Amniotic epithelial cell (primary cell): Measurements from ENCODE around the gene IFNA6.

Source experiments
- DNase-seq: peaks from one replicate; pipeline ENCODE4 v3.0.0-alpha.2; 2010; ENCODE audit warnings: low read depth

IFNA6 gene

GRCh38 chr9:21331676-21332402, 18.8 kb downstream of the IFNA6 start:
- no peak for DNase-seq

GRCh38 chr9:21326526-21327139, 24.1 kb downstream of the IFNA6 start:
- peak; percentile 46 for DNase-seq

GRCh38 chr9:21324047-21324446, 26.6 kb downstream of the IFNA6 start:
- no peak for DNase-seq

- peak; percentile 15 for DNase-seq
Observed at GRCh38 chr9:21322911-21323461, 27.7 kb downstream of the IFNA6 start.

GRCh38 chr9:21320465-21320864, 30.2 kb downstream of the IFNA6 start:
- no peak for DNase-seq

GRCh38 chr9:21317956-21318923, 32.4 kb downstream of the IFNA6 start:
- peak; percentile 47 for DNase-seq

- no peak for DNase-seq
Observed at GRCh38 chr9:21316860-21317259, 33.8 kb downstream of the IFNA6 start.

GRCh38 chr9:21316032-21316842, 34.5 kb downstream of the IFNA6 start:
- DNase-seq: no peak

- no peak for DNase-seq
Observed at GRCh38 chr9:21314152-21314551, 36.5 kb downstream of the IFNA6 start.

- no peak for DNase-seq
Observed at GRCh38 chr9:21311889-21312288, 38.8 kb downstream of the IFNA6 start.

GRCh38 chr9:21305213-21305612, 45.5 kb downstream of the IFNA6 start, which contains the start of gene IFNA5:
Gene IFNA5 (minus strand): TSS chr9:21305313. CDS start chr9:21305256, 57 bp downstream.
- DNase-seq: no peak
